Left ventricle myocardium inferior (tissue), 1 donor: ENCODE measurements around the gene STARD3NL. TPM values are rescaled to one million over a fixed set of nuclear protein-coding genes. Genes with fewer than 3 reads are reported as not detected.

ENCODE experiments used
- DNase-seq: peaks from one replicate; pipeline ENCODE4 v3.0.0-alpha.2; 2020
- H3K27ac ChIP-seq: fragments of 200-600 bp; replicated peaks from 2 replicates; pipeline ENCODE4 v1.8.0; 2021
- H3K27me3 ChIP-seq: fragments of 200-600 bp; 2 replicates; pipeline ENCODE4 v1.8.0; 2021; ENCODE audit warnings: low read depth
- H3K36me3 ChIP-seq: fragments of 200-600 bp; 2 replicates; pipeline ENCODE4 v1.8.0; 2021
- H3K4me1 ChIP-seq: fragments of 200-600 bp; 2 replicates; pipeline ENCODE4 v1.8.0; 2021
- H3K4me3 ChIP-seq: fragments of 200-600 bp; 2 replicates; pipeline ENCODE4 v1.8.0; 2021; ENCODE audit warnings: mild to moderate bottlenecking, moderate library complexity
- H3K9me3 ChIP-seq: fragments of 200-600 bp; replicated peaks from 2 replicates; pipeline ENCODE4 v1.8.0; 2021
- intact Hi-C: fragments of 100-400 bp; cut with micrococcal nuclease; formaldehyde crosslinking; loops from one replicate; pipeline ENCODE4 v1.11.0; 2022
- total RNA-seq: library from RNA; stranded (reverse); fragmentation: NEBNext Ultra II Directional; extraction: Animal tissue kit (Norgen Biotek cat#: 25700); gene quantifications from one replicate; pipeline ENCODE4 v1.2.1, GENCODE V29; 2021
- TF ChIP-seq, protein P1 (sequence below): fragments of 200-600 bp; IDR thresholded peaks from 2 replicates; pipeline ENCODE4 v1.8.0; 2021; ENCODE audit warnings: antibody characterized with exemption, mild to moderate bottlenecking, borderline replicate concordance
- donor health status: DM: no; HTN: yes; CAD: no; lungs with severe emphysema.

The STARD3NL gene
- total RNA-seq, 1 donor from 2014 or later: 24.8 TPM

DNA sequence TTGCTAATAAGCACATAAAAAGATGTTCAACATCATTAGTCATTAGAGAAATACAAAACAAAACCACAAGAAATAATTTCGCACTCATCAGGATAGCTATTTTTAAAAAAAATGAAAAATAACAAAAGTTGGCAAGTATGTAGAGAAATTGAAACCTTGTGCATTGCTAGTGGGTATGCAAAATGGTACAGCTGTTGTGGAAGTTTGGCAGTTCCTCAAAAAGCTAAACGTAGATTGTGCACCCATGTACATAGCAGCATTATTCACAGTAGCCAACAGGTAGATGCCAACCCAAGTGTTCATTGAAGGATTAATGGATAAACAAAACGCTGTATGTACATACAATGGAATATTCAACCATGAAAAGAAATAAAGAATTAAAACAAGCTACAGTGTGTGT is 35.3 kb upstream of the STARD3NL start:
- Histone ChIP-seq H3K9me3 (no peaks in the 10 kb centered on the region), H3K4me3 (no peak overlapping the region), H3K27me3 (no peaks in the 10 kb centered on the region), H3K27ac (no peak overlapping the region), H3K4me1 (no peaks in the 10 kb centered on the region), H3K36me3 (no peaks in the 10 kb centered on the region)
- TF ChIP-seq, protein P1, sequence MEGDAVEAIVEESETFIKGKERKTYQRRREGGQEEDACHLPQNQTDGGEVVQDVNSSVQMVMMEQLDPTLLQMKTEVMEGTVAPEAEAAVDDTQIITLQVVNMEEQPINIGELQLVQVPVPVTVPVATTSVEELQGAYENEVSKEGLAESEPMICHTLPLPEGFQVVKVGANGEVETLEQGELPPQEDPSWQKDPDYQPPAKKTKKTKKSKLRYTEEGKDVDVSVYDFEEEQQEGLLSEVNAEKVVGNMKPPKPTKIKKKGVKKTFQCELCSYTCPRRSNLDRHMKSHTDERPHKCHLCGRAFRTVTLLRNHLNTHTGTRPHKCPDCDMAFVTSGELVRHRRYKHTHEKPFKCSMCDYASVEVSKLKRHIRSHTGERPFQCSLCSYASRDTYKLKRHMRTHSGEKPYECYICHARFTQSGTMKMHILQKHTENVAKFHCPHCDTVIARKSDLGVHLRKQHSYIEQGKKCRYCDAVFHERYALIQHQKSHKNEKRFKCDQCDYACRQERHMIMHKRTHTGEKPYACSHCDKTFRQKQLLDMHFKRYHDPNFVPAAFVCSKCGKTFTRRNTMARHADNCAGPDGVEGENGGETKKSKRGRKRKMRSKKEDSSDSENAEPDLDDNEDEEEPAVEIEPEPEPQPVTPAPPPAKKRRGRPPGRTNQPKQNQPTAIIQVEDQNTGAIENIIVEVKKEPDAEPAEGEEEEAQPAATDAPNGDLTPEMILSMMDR: no peak
- DNase-seq: no peak
- intact Hi-C loops: no loop called here

DNA sequence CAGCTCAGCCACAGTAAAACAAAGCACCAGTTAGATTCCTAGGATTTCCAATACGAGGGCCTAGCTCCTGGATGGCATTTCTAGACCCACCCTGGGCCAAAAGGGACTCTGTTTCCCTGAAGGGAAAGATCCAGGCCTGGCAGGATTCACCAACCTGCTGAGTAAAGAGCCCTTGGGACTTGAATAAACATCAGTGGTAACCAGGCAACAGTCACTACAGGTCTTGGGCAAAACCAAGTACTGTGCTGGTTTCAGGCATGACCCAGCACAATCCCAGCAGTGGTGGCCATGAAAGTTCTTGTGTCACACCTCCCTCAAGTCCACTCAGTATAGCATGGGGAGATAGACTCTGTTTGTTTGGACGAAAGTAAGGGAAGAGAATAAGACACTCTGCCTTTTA is 31.0 kb upstream of the STARD3NL start:
- DNase-seq: no peak
- H3K4me1 ChIP-seq: no peaks in the 10 kb centered on the region
- intact Hi-C loops: no loop called here
- H3K4me3 ChIP-seq: no peak overlapping the region
- no peaks in the 10 kb centered on the region for H3K9me3 ChIP-seq
- no peaks in the 10 kb centered on the region for H3K27me3 ChIP-seq
- TF ChIP-seq, protein P1: no peak
- no peak overlapping the region for H3K27ac ChIP-seq
- H3K36me3 ChIP-seq: no peaks in the 10 kb centered on the region

DNA sequence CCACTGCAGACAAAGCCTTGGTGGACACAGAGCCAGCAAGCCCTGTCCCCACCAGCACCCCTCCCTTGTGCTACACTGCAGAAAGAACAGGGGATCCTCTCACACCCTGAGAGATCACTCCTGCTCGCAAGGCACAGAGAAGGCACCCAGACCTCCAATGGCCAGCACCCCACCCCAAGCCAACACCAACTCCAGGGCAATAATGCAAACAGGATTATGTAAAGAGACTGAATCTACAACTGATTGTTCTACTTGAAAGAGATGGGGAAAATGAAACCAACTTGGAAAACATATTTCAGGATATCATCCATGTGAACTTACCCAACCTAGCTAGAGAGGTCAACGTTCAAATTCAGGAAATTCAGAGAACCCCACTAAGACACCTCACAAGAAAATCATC is 26.5 kb upstream of the STARD3NL start:
- no peaks in the 10 kb centered on the region for H3K36me3 ChIP-seq
- H3K27me3 ChIP-seq: no peaks in the 10 kb centered on the region
- DNase-seq: no peak
- no peak overlapping the region for H3K4me3 ChIP-seq
- TF ChIP-seq, protein P1: no peak
- intact Hi-C loops: no loop called here
- H3K27ac ChIP-seq: no peak overlapping the region
- H3K4me1 ChIP-seq: no peaks in the 10 kb centered on the region
- peaks cover 6% of the 10 kb centered on the region for H3K9me3 ChIP-seq

DNA sequence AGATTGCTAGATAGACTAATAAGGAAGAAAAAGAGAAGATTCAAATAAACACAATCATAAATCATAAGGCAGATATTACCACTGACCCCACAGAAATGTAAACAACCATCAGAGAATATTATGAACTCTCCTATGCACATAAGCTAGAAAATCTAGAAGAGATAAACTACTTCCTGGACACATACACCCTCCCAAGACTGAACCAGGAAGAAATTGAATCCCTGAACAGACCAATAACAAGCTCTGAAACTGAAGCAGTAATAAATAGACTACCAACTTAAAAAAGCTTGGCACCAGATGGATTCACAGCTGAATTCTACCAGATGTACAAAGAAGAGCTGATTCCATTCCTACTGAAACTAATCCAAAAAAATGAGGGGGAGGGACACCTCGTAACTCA is 24.5 kb upstream of the STARD3NL start:
- TF ChIP-seq, protein P1: no peak
- Histone ChIP-seq H3K36me3 (no peaks in the 10 kb centered on the region), H3K9me3 (peaks cover 6% of the 10 kb centered on the region), H3K4me3 (no peak overlapping the region), H3K27ac (no peak overlapping the region), H3K4me1 (no peaks in the 10 kb centered on the region), H3K27me3 (no peaks in the 10 kb centered on the region)
- DNase-seq: no peak
- intact Hi-C loops: no loop called here

DNA sequence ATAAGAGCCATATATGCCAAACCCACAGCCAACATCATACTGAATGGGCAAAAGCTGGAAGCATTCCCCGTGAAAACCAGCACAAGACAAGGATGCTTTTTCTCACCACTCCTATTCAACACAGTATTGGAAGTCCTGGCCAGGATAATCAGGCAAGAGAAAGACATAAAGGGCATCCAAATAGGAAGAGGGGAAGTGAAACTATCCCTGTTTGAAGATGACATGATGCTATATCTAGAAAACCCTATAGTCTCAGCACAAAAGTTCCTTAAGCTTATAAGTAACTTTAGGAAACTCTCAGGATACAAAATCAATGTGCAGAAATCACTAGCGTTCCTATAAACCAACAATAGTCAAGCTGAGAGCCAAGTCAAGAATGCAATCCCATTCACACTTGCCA is 23.8 kb upstream of the STARD3NL start:
- Histone ChIP-seq H3K4me3 (no peak overlapping the region), H3K27me3 (no peaks in the 10 kb centered on the region), H3K4me1 (no peaks in the 10 kb centered on the region), H3K36me3 (no peaks in the 10 kb centered on the region), H3K9me3 (peaks cover 6% of the 10 kb centered on the region), H3K27ac (no peak overlapping the region)
- intact Hi-C loops: no loop called here
- DNase-seq: no peak
- TF ChIP-seq, protein P1: no peak

DNA sequence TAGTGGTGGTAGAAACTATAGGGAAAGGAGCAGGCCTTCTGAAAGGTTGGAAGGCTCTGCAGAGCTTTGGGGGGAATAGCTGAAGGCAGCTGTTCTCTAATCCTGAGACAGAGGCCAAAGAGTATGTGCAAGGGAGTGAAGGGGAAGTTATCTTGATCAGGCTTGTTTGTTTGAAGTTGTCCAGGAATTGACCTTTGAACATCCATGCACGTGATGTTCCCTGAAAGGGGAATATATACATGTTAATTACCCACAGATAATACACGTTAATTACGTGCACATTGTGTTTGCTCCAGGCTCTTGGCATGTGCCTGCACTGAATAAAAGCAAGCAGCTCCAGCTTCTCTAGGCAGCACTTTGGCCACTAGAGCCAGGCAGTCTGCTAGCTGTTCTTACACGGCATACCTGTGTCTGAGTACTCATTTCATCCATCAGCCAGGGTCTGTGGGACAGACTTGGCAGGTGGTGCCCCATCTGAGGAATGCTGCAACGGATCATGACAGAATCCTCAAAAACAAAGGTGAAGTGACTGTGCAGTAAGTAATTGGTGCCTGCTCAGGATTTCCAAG is 18.0 kb upstream of the STARD3NL start:
- H3K36me3 ChIP-seq: no peaks in the 10 kb centered on the region
- H3K27me3 ChIP-seq: no peaks in the 10 kb centered on the region
- no peaks in the 10 kb centered on the region for H3K4me1 ChIP-seq
- DNase-seq: no peak
- TF ChIP-seq, protein P1: no peak
- H3K4me3 ChIP-seq: no peak overlapping the region
- H3K9me3 ChIP-seq: peaks cover 6% of the 10 kb centered on the region
- no peak overlapping the region for H3K27ac ChIP-seq
- intact Hi-C loops: no loop called here
